Endothelial cell of umbilical vein (primary cell): Measurements from ENCODE around the gene NLGN1. TPM values are rescaled to one million over a fixed set of nuclear protein-coding genes. Genes with fewer than 3 reads are reported as not detected.

Experiments
- BruUV-seq: library from RNA; stranded (reverse); fragments of 400-500 nt; replicated peaks from 2 replicates; lab custom pipeline; 2021; lab: Mats Ljungman, UMichigan
- CTCF ChIA-PET: fragments of 300-600, 350-600 bp; sonication (Branson Sonifier 250); formaldehyde crosslinking; loops from one replicate; lab custom pipeline; 2021; ENCODE audit warnings: antibody characterized with exemption, inconsistent platforms; lab: Charles Lee
- POLR2A ChIA-PET: fragments of 300-600, 350-600 bp; sonication (Branson Sonifier 250); formaldehyde crosslinking; loops from one replicate; lab custom pipeline; 2021; ENCODE audit warnings: antibody characterized with exemption, inconsistent platforms; lab: Charles Lee
- DNase-seq: peaks from one replicate; pipeline ENCODE4 v3.0.0-alpha.2; 2011; ENCODE audit warnings: low read depth, low spot score
- FAIRE-seq: peaks from 2 replicates; lab custom pipeline; 2011; peaks lifted over from hg19 to GRCh38; lab: Jason Lieb, UNC
- H2AFZ ChIP-seq: 2 replicates; pipeline ENCODE4 v1.6.0; 2012; ENCODE audit warnings: low read depth, low read length, control low read depth, inconsistent platforms
- H3K27ac ChIP-seq: 2 replicates; pipeline ENCODE4 v1.5.1; 2011; ENCODE audit warnings: low read depth, mild to moderate bottlenecking, control low read depth, low read length, moderate library complexity; ENCODE audit not compliant: insufficient read depth
- H3K27me3 ChIP-seq, 2 experiments: 2 replicates each; pipeline versions ENCODE4 v1.6.0 to v1.6.1; 2011; ENCODE audit warnings: low read length in 2 of 2, mixed read lengths in 1 of 2; ENCODE audit not compliant: control insufficient read depth in 2 of 2, insufficient read depth in 2 of 2
- H3K36me3 ChIP-seq, 2 experiments: 2 replicates in 1 of 2; 3 replicates in 1 of 2; pipeline ENCODE4 v1.5.1; 2011; ENCODE audit warnings: low read length in 2 of 2, mild to moderate bottlenecking in 1 of 2, moderate library complexity in 1 of 2; ENCODE audit not compliant: control insufficient read depth in 2 of 2, insufficient read depth in 2 of 2; ENCODE audit errors: extremely low read depth in 1 of 2
- H3K4me1 ChIP-seq: 3 replicates; pipeline ENCODE4 v1.5.1; 2011; ENCODE audit warnings: mild to moderate bottlenecking, low read length; ENCODE audit not compliant: control insufficient read depth, insufficient read depth; ENCODE audit errors: extremely low read depth
- H3K4me2 ChIP-seq: 2 replicates; pipeline ENCODE4 v1.6.1; 2011; ENCODE audit warnings: low read length, control low read depth, mixed read lengths; ENCODE audit not compliant: insufficient read depth
- H3K4me3 ChIP-seq, 3 experiments: fragments of 200-600 bp in 1 of 3; sonication (generic), shearing (Covaris generic) in 1 of 3; replicated peaks in 1 of 3; 2 replicates each; pipeline ENCODE4 v1.5.1; 2011 to 2016; ENCODE audit warnings: control low read depth in 3 of 3, low read length in 3 of 3, mild to moderate bottlenecking in 2 of 3, inconsistent platforms in 1 of 3, low read depth in 1 of 3, moderate library complexity in 1 of 3; ENCODE audit not compliant: insufficient read depth in 1 of 3
- H3K79me2 ChIP-seq: 2 replicates; pipeline ENCODE4 v1.6.0; 2012; ENCODE audit warnings: low read length, inconsistent platforms; ENCODE audit not compliant: control insufficient read depth, insufficient read depth
- H3K9ac ChIP-seq: replicated peaks from 2 replicates; pipeline ENCODE3; 2011; ENCODE audit warnings: low read length, control low read depth; ENCODE audit not compliant: insufficient read depth; ENCODE audit errors: extremely low read depth
- H3K9me1 ChIP-seq: replicated peaks from 3 replicates; pipeline ENCODE4 v1.6.0; 2011; ENCODE audit warnings: mild to moderate bottlenecking, low read length; ENCODE audit not compliant: control insufficient read depth, insufficient read depth; ENCODE audit errors: extremely low read depth
- H3K9me3 ChIP-seq: replicated peaks from 2 replicates; pipeline ENCODE4 v1.5.1; 2012; ENCODE audit warnings: low read length, inconsistent platforms; ENCODE audit not compliant: control insufficient read depth, insufficient read depth
- H4K20me1 ChIP-seq: replicated peaks from 2 replicates; pipeline ENCODE3; 2011; ENCODE audit warnings: mild to moderate bottlenecking, low read length; ENCODE audit not compliant: control insufficient read depth, insufficient read depth; ENCODE audit errors: extremely low read depth
- CTCF ChIP-seq, 2 donors: IDR thresholded peaks; 1 replicate in 1 of 2; 2 replicates in 1 of 2; pipeline ENCODE4 v1.5.1; 2011; ENCODE audit warnings: low read length in 2 of 2, mild to moderate bottlenecking in 2 of 2, moderate library complexity in 2 of 2, control low read depth in 1 of 2, inconsistent platforms in 1 of 2, low read depth in 1 of 2; ENCODE audit not compliant: insufficient read depth in 1 of 2; ENCODE audit errors: extremely low read depth in 1 of 2
- EZH2 ChIP-seq: IDR thresholded peaks from 2 replicates; pipeline ENCODE4 v1.6.1; 2012; ENCODE audit warnings: borderline replicate concordance, low read depth, mild to moderate bottlenecking, moderate library complexity, low read length, inconsistent platforms; ENCODE audit not compliant: severe bottlenecking
- FOS ChIP-seq: IDR thresholded peaks from 2 replicates; pipeline ENCODE4 v1.6.1; 2011; ENCODE audit warnings: mild to moderate bottlenecking, low read length, moderate library complexity, borderline replicate concordance; ENCODE audit not compliant: insufficient read depth
- GATA2 ChIP-seq: IDR thresholded peaks from 2 replicates; pipeline ENCODE4 v1.7.0; 2011; ENCODE audit warnings: low read depth, mild to moderate bottlenecking, moderate library complexity, mixed read lengths, low read length; ENCODE audit not compliant: insufficient read length, insufficient read depth
- JUN ChIP-seq: IDR thresholded peaks from 2 replicates; pipeline ENCODE4 v1.6.1; 2011; ENCODE audit warnings: borderline replicate concordance, low read depth; ENCODE audit not compliant: insufficient read length, insufficient read depth
- MYC ChIP-seq: IDR thresholded peaks from one replicate; pipeline ENCODE4 v1.6.1; 2011; ENCODE audit warnings: mild to moderate bottlenecking, low read depth, low read length
- POLR2A ChIP-seq: IDR thresholded peaks from 2 replicates; pipeline ENCODE4 v1.6.1; 2012; ENCODE audit warnings: low read depth, mild to moderate bottlenecking, control low read depth, low read length
- POLR2AphosphoS5 ChIP-seq: IDR thresholded peaks from 2 replicates; pipeline ENCODE4 v1.6.1; 2012; ENCODE audit warnings: low read depth, mild to moderate bottlenecking, control low read depth, low read length, moderate library complexity; ENCODE audit not compliant: insufficient read depth
- dilution Hi-C: fragments of 300-500 bp; cut with MboI; formaldehyde crosslinking; loops from one replicate; pipeline ENCODE4 v1.15.0; 2019; ENCODE audit warnings: low sequenced_read_pairs; ENCODE audit not compliant: extremely low pct_ligation_motif_present
- intact Hi-C: fragments of 100-400 bp; cut with micrococcal nuclease; formaldehyde crosslinking; loops from one replicate; pipeline ENCODE4 v1.10.0; 2022
- polyA plus RNA-seq, 4 experiments: library from polyadenylated mRNA; depleted of rRNA in 3 of 4; stranded (reverse) in 3 of 4; unstranded in 1 of 4; fragments of >200 nt; gene quantifications; 2 replicates each; pipeline versions ENCODE4 v1.2.1 to v1.2.3, GENCODE V29; 2011 to 2012; ENCODE audit warnings: missing spikeins in 1 of 4
- total RNA-seq: library from RNA; stranded (reverse); gene quantifications from 2 replicates; pipeline ENCODE4 v1.2.3, GENCODE V29; 2021
- TF ChIP-seq, protein P1 (sequence below): IDR thresholded peaks from 2 replicates; pipeline ENCODE4 v1.6.1; 2011; ENCODE audit not compliant: insufficient read depth, insufficient read length

The NLGN1 gene
- total and polyA plus RNA-seq, 2 donors (not counting 3 experiments of a cell fraction or from before 2014, with no cell fraction given): 7.9 to 16.3 TPM

GRCh38 chr3:173793963-173794362, 396.4 kb downstream of the NLGN1 start:
- ChIA-PET POLR2A (no interaction called here), CTCF (no interaction called here)
- H3K79me2 ChIP-seq: no peaks in the 10 kb centered on the region
- H3K27ac ChIP-seq: no peak overlapping the region
- no TSS peak for BruUV-seq
- H3K4me1 ChIP-seq: no peaks in the 10 kb centered on the region
- H3K4me2 ChIP-seq: no peak overlapping the region
- H3K4me3 ChIP-seq: no peak overlapping the region
- dilution Hi-C loops: no loop called here
- no peak overlapping the region for H2AFZ ChIP-seq
- H3K9me3 ChIP-seq: no peaks in the 10 kb centered on the region
- H3K27me3 ChIP-seq: no peaks in the 10 kb centered on the region
- H3K36me3 ChIP-seq: no peaks in the 10 kb centered on the region
- DNase-seq (no peak), FAIRE-seq (no peak)
- no peaks in the 10 kb centered on the region for H4K20me1 ChIP-seq
- H3K9ac ChIP-seq: no peak overlapping the region
- no peaks in the 10 kb centered on the region for H3K9me1 ChIP-seq
- no peak for TF ChIP-seq JUN
- TF ChIP-seq POLR2AphosphoS5: no peak
- no peak for TF ChIP-seq CTCF (IDR thresholded peaks at IDR 0.05; ENCODE audit: extremely low read depth in 1 of 2, insufficient read depth in 1 of 2, low read depth in 1 of 2, low read length in 2 of 2)
- no peak for TF ChIP-seq FOS
- intact Hi-C loops: no loop called here

GRCh38 chr3:173796405-173796804, 398.9 kb downstream of the NLGN1 start:
- no TSS peak for BruUV-seq
- no peaks in the 10 kb centered on the region for H3K79me2 ChIP-seq
- no peaks in the 10 kb centered on the region for H4K20me1 ChIP-seq
- H3K4me1 ChIP-seq: no peaks in the 10 kb centered on the region
- no peak overlapping the region for H3K4me3 ChIP-seq
- no peaks in the 10 kb centered on the region for H3K9me1 ChIP-seq
- no peaks in the 10 kb centered on the region for H3K27me3 ChIP-seq
- POLR2A ChIA-PET: no interaction called here
- no peaks in the 10 kb centered on the region for H3K36me3 ChIP-seq
- CTCF ChIA-PET: interaction anchor here (0.7 to 2.0 kb wide), 3 partner anchors 17 to 63 kb away, joined by 3 to 4 read pairs (median 3); no protein-coding TSS in a partner anchor
- no peaks in the 10 kb centered on the region for H3K9me3 ChIP-seq
- H3K4me2 ChIP-seq: no peak overlapping the region
- no peak for TF ChIP-seq MYC
- TF ChIP-seq GATA2: no peak
- TF ChIP-seq FOS: no peak
- TF ChIP-seq, protein P1, sequence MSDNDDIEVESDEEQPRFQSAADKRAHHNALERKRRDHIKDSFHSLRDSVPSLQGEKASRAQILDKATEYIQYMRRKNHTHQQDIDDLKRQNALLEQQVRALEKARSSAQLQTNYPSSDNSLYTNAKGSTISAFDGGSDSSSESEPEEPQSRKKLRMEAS: no peak
- no peak for TF ChIP-seq POLR2A
- no peak for TF ChIP-seq CTCF (IDR thresholded peaks at IDR 0.05; ENCODE audit: extremely low read depth in 1 of 2, insufficient read depth in 1 of 2, low read depth in 1 of 2, low read length in 2 of 2)
- TF ChIP-seq POLR2AphosphoS5: no peak
- TF ChIP-seq JUN: no peak
- no peak for TF ChIP-seq EZH2
- H3K9ac ChIP-seq: no peak overlapping the region
- FAIRE-seq (no peak), DNase-seq (no peak)
- dilution Hi-C loops (no loop called here), intact Hi-C loops (no loop called here)
- H3K27ac ChIP-seq: no peak overlapping the region
- H2AFZ ChIP-seq: no peak overlapping the region
